GM19372 (cell line): ENCODE data around the gene RASSF7.

Experiments used
- ATAC-seq: cut with Tn5 transposase; IDR thresholded peaks from one replicate; pipeline ENCODE4 v1.9.1; 2021; ENCODE audit warnings: mild to moderate bottlenecking, low read depth, moderate library complexity; ENCODE audit not compliant: unreplicated experiment

Gene RASSF7

DNA sequence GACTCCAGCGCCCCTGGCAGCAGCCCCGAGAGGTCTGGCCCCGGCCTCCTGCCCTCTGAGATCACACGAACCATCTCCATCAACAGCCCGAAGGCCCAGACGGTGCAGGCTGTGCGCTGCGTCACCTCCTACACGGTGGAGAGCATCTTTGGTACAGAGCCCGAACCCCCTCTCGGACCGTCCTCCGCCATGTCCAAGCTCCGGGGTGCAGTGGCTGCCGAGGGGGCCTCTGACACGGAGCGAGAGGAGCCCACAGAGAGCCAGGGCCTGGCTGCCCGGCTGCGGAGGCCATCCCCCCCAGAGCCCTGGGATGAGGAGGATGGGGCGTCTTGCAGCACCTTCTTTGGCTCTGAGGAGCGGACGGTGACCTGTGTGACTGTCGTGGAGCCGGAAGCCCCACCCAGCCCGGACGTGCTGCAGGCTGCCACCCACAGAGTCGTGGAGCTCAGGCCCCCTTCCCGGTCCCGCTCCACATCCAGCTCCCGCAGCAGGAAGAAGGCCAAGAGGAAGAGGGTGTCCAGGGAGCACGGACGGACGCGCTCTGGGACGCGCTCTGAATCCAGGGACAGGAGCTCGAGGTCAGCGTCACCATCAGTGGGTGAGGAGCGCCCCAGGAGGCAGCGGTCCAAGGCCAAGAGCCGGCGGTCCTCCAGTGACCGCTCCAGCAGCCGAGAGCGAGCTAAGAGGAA lies 47.3 kb downstream of the RASSF7 start:
- no peak for ATAC-seq

DNA sequence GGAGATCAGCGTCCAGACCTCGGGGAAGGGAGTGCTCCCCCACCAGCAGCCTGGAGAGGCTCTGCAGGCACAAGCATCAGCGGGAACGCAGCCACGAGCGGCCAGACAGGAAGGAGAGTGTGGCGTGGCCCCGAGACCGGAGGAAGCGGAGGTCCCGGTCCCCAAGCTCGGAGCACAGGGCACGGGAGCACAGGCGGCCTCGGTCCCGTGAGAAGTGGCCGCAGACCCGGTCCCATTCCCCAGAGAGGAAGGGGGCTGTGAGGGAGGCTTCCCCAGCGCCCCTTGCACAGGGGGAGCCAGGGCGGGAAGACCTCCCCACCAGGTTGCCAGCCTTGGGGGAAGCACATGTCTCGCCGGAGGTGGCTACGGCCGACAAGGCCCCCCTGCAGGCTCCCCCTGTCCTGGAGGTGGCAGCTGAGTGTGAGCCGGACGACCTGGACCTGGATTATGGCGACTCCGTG lies 48.1 kb downstream of the RASSF7 start:
- no peak for ATAC-seq

DNA sequence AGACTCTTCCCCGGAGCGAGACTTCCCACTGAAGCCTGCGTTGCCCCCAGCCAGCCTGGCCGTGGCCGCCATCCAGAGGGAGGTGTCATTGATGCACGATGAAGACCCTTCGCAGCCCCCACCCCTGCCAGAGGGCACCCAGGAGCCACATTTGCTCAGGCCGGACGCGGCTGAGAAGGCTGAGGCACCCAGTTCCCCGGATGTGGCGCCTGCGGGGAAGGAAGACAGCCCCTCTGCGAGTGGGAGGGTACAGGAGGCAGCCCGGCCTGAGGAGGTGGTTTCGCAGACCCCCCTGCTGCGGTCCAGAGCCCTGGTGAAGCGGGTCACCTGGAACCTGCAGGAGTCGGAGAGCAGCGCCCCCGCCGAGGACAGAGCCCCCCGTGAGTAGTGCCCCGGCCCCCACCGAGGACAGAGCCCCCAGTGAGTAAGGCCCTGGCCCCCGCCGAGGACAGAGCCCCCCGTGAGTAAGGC lies 48.6 kb downstream of the RASSF7 start:
- ATAC-seq: no peak

DNA sequence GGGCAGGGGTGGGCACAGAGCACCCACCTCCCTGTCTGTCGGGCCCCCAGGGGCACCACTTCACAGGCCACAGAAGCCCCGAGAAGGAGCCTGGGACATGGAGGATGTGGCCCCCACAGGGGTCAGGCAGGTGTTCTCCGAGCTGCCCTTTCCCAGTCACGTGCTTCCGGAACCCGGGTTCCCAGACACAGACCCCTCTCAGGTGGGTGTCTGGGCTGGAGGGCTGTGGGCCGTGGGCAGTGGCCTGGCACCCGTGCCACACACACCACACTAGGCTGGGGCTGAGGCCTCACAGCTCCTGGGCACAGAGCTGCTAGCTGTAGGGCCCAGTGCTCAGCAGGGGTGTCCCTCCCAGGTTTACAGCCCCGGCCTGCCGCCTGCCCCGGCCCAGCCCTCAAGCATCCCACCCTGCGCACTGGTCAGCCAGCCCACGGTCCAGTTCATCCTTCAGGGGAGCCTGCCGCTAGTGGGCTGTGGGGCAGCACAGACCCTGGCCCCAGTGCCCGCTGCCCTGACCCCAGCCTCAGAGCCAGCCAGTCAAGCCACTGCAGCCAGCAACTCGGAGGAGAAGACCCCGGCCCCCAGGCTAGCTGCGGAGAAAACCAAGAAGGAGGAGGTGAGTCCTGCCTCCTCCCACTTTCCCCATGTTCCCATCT lies 49.5 kb downstream of the RASSF7 start:
- no peak for ATAC-seq

DNA sequence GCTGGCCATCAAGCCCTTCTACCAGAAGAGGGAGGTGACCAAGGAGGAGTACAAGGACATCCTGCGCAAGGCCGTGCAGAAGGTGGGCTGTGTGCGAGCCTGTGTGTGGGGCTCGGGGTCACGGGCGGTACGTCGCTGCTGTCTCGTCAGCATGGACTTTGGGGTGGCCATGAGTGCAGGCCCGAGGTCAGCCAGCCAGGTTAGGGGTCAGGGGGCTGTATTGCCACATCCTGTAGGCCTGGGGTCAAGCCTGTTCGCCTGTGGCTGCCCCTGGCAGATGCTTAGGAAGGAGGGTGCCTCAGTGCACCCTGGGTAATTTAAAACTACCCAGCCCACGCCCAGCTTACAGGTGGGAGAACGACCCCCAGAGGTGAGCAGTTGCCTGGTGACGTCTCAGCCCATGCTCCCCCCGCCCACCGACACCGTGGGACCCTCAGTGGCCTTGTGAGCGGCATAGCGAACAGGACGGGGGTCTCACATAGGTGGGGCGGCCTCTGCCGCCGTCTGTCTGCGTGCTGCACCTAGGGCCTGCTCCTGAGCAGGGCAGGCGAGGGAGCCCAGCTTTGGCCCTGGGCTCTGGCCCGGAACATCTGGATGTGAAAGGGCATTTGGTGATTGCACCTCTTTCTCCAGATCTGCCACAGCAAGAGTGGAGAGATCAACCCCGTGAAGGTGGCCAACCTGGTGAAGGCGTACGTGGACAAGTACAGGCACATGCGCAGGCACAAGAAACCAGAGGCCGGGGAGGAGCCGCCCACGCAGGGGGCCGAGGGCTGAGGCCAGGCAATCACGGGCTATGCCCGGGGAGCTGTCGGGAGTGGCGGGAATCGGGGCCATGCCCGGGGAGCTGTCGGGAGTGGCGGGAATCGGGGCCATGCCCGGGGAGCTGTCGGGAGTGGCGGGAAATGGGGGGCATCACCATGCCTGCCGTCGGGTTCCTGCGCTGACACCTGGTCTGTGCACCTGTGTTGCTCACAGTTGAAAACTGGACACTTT lies 50.5 kb downstream of the RASSF7 start:
- no peak for ATAC-seq

DNA sequence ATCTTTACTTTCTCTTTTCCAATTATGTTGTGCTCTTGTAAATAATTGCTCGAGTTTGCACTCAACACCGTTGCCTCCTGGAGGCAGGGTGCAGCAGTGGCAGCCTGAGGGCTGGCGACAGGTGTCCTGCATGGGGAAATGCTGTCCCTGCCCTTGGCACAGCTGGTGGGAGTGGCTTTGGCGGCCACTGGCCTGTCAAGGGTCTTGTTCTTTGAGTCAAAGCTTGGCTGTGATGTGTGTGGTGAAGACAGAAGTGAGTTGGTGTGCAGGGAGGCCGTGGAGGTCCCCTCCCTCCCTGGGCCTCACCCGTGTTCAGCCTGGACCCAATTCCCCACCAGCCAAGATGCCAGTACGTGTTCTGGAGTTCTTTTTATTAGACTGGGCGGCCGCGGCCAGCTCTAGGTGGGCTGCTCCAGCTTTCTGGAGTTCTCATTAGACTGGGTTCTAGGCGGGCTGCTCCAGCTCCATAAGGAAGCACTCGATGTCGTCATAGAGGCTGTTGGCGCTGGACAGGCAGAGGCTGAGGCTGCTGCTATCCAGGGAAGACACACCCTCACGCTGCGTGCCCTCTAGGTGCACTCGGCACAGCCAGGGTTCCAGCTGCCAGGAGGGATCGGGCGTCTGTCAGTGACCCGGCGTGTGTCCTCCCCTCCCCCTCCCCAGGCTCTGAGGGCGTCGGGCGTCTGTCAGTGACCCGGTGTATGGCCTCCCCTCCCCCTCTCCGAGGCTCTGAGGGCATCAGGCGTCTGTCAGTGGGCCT lies 51.6 kb downstream of the RASSF7 start:
- ATAC-seq: no peak

DNA sequence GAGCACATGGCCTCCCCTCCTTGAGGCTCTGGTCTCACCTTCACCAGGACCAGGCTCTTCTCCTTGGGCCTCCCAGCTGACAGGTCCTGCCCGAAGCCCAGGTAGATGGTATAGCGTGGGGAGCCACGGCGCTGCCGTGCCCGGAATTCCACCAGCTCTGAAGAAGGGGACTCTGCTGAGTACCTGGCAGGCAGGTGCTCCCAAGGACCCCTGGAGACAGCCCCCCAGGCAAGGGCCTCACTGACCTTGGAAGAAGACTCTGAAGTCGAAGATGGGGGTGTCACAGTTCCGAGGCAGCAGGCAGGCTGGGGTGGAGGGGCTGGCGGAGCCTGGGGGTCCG lies 52.2 kb downstream of the RASSF7 start:
- no peak for ATAC-seq

DNA sequence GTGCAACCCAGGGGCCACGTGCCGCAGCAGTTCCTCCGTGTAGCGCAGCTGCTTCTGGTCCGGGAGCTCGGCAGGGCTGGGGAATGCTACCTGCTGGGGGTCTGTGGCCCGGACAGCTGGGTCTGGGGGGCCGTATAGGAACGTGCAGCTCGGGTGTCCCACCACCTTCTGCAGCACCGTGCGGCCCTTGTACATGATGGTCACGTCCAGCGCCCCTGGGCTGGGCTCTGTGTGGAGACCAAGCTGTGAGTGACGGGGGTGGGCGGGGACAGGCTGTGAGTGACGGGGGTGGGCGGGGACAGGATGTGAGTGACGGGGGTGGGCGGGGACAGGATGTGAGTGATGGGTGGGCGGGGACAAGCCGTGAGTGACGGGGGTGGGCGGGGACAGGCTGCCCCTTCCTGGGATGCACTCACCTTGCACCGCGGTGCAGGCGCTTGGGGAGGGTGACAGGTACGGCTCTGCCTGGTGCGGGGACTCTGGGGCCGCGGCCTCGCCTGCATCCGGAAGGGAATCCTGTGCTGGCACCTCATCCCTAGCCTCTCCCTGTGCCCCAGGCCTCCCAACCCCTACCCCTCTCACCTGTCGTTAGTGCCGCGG lies 52.7 kb downstream of the RASSF7 start:
- no peak for ATAC-seq
